OCI-LY1 (cell line): Measurements from ENCODE around the gene SFTA2.

Source experiments
- EZH2 ChIP-seq: fragments of 200-600 bp; sonication (generic), shearing (Covaris generic); IDR thresholded peaks from 2 replicates; pipeline ENCODE4 v1.8.0; 2017; ENCODE audit warnings: borderline replicate concordance, mixed run types, mild to moderate bottlenecking, antibody characterized with exemption, low read length, moderate library complexity, mixed read lengths
- TF ChIP-seq, protein P1 (sequence below): fragments of 200-600 bp; sonication (generic), shearing (Covaris generic); IDR thresholded peaks from 2 replicates; pipeline ENCODE4 v1.5.1; 2017; ENCODE audit warnings: mild to moderate bottlenecking, antibody characterized with exemption, low read length, moderate library complexity, mixed read lengths

DNA sequence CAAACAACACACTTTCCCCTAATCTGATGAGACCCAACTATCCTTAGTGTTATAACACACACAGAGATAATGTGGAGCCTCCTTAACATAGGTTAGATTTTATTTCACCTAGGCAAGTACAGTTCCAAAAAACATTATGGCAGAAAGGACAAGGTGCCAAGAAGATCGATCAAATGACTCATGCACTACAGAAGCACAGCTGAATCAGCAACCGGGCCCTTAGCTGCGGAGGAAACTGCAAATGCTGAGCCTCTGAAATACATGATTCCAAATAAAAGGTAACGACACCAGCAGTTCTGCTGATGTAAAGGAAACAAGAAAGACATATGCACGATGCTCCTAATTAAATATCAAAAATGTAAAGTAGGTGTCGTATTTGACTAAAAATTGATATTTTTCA, 31.7 kb upstream of the SFTA2 start:
- TF ChIP-seq, protein P1, sequence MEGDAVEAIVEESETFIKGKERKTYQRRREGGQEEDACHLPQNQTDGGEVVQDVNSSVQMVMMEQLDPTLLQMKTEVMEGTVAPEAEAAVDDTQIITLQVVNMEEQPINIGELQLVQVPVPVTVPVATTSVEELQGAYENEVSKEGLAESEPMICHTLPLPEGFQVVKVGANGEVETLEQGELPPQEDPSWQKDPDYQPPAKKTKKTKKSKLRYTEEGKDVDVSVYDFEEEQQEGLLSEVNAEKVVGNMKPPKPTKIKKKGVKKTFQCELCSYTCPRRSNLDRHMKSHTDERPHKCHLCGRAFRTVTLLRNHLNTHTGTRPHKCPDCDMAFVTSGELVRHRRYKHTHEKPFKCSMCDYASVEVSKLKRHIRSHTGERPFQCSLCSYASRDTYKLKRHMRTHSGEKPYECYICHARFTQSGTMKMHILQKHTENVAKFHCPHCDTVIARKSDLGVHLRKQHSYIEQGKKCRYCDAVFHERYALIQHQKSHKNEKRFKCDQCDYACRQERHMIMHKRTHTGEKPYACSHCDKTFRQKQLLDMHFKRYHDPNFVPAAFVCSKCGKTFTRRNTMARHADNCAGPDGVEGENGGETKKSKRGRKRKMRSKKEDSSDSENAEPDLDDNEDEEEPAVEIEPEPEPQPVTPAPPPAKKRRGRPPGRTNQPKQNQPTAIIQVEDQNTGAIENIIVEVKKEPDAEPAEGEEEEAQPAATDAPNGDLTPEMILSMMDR, result no peak
- TF ChIP-seq EZH2, result no peak
